Right lobe of liver (tissue), 4 donors: ENCODE results near the gene KRCC1.
"Not testable (repeated sequence)": the region's sequence is repeated elsewhere in the genome, so short reads cannot be mapped to it uniquely, and the experiment has no call there.

Source experiments
- CTCF ChIP-seq, 4 donors: fragments of 200-600 bp in 3 of 4; fragments of 450-650 bp in 1 of 4; IDR thresholded peaks; one replicate each; pipeline versions ENCODE4 v1.5.1 to v1.8.0; 2016 to 2022; ENCODE audit warnings: antibody characterized with exemption in 4 of 4, mild to moderate bottlenecking in 2 of 4
- POLR2A ChIP-seq: fragments of 450-650 bp; IDR thresholded peaks from one replicate; pipeline ENCODE4 v1.6.1; 2017; ENCODE audit warnings: antibody characterized with exemption, mild to moderate bottlenecking
- donor health status: DM: no; HTN: no; CAD: no.
- donor health status: DM: no; HTN: no; CAD: no.
- donor health status: DM: no; HTN: yes; CAD: no.

GRCh38 chr2:87985902-87986301 is 69.7 kb downstream of the KRCC1 start:
- not testable (repeated sequence) for TF ChIP-seq CTCF (IDR thresholded peaks at IDR 0.05); POLR2A
